Adrenal gland (tissue), 5 donors: ENCODE data around the gene CUTC.

Experiments
- POLR2A ChIP-seq, 2 donors: fragments of 450-650 bp; IDR thresholded peaks; one replicate each; pipeline ENCODE4 v1.6.1; 2017; ENCODE audit warnings: antibody characterized with exemption in 2 of 2, mild to moderate bottlenecking in 2 of 2, moderate library complexity in 1 of 2
- TF ChIP-seq, protein P1 (sequence below), 6 experiments: fragments of 450-650 bp in 4 of 6; fragments of 200-600 bp in 2 of 6; sonication (generic) in 1 of 6; IDR thresholded peaks; 1 replicate in 5 of 6; 2 replicates in 1 of 6; pipeline versions ENCODE4 v1.5.1 to v1.8.0; 2016 to 2021; ENCODE audit warnings: antibody characterized with exemption in 6 of 6, mild to moderate bottlenecking in 2 of 6, moderate library complexity in 1 of 6
- donor health status: DM: no; HTN: no; CAD: no.

DNA sequence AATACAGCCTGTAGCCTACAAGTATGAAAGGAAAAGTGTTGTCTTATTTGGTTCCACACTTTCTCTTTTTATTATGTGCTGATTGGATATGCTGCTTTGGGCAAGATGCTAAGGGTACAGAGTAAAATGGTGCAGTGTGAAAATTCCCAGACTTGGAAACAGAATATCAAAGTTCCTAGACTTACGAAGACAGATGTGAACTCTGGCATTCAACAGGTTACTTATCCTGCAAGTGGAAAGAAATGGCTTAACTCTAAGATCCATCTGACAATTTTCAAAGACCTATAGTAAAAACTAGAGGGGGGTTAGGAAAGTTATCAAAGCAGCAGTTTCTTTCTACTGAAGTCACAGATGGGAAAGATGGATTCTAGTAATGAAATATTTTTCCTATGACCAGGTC is 24.1 kb downstream of the CUTC start:
- no peak for TF ChIP-seq POLR2A (IDR thresholded peaks at IDR 0.05)
- TF ChIP-seq, protein P1, sequence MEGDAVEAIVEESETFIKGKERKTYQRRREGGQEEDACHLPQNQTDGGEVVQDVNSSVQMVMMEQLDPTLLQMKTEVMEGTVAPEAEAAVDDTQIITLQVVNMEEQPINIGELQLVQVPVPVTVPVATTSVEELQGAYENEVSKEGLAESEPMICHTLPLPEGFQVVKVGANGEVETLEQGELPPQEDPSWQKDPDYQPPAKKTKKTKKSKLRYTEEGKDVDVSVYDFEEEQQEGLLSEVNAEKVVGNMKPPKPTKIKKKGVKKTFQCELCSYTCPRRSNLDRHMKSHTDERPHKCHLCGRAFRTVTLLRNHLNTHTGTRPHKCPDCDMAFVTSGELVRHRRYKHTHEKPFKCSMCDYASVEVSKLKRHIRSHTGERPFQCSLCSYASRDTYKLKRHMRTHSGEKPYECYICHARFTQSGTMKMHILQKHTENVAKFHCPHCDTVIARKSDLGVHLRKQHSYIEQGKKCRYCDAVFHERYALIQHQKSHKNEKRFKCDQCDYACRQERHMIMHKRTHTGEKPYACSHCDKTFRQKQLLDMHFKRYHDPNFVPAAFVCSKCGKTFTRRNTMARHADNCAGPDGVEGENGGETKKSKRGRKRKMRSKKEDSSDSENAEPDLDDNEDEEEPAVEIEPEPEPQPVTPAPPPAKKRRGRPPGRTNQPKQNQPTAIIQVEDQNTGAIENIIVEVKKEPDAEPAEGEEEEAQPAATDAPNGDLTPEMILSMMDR (IDR thresholded peaks at IDR 0.05): no peak
